A673 (cell line): ENCODE data around the gene PEA15.

Experiments
- EZH2 ChIP-seq: fragments of 200-600 bp; sonication (generic); IDR thresholded peaks from 2 replicates; pipeline ENCODE4 v1.6.1; 2017; ENCODE audit warnings: borderline replicate concordance, low read depth, mild to moderate bottlenecking, mixed read lengths, antibody characterized with exemption, low read length; ENCODE audit not compliant: poor library complexity, severe bottlenecking
- TF ChIP-seq, protein P1 (sequence below): fragments of 300-800, 200-600 bp; sonication (generic); conservative IDR thresholded peaks from 2 replicates; pipeline ENCODE4 v1.5.1; 2017; ENCODE audit warnings: low read depth, mild to moderate bottlenecking, antibody characterized with exemption, low read length, moderate library complexity, mixed read lengths

DNA sequence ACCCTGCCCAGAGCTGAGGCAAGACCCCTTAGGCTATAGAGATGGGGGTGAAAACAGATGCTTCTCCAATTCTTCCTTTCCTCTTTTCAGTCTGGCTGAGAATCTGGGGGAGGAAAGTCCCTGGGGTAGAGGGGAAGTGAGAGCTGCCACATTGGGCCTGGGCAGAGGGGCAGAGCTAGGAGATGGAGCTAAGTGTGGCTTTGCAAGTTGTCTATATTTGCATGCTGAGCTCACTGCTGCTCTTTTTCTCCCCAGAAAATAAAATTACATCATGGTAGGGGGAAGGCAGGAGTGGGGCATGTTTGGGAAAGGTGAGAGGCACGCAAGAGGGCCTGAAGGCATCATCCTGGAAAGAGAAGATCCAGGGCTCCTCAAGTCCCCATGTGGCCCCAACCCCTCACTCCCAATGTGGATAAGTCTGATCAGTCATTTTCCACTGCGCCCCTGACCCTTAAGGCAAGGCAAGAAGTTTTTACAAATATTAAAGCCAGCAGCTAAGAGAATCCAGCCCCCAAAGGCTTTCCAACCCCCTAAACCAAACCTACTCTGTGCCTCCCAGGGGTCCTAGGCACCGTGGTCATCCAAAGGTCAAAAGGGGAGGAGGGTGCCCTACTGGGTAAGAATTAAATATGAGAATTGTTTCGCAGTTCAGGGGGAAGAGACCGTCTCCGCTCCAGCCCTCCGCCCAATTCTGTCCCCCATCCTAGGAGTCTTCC lies 500 bp upstream of the PEA15 start:
- TF ChIP-seq, protein P1, sequence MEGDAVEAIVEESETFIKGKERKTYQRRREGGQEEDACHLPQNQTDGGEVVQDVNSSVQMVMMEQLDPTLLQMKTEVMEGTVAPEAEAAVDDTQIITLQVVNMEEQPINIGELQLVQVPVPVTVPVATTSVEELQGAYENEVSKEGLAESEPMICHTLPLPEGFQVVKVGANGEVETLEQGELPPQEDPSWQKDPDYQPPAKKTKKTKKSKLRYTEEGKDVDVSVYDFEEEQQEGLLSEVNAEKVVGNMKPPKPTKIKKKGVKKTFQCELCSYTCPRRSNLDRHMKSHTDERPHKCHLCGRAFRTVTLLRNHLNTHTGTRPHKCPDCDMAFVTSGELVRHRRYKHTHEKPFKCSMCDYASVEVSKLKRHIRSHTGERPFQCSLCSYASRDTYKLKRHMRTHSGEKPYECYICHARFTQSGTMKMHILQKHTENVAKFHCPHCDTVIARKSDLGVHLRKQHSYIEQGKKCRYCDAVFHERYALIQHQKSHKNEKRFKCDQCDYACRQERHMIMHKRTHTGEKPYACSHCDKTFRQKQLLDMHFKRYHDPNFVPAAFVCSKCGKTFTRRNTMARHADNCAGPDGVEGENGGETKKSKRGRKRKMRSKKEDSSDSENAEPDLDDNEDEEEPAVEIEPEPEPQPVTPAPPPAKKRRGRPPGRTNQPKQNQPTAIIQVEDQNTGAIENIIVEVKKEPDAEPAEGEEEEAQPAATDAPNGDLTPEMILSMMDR, result no peak
- no peak for TF ChIP-seq EZH2
